GM23338 (cell line): ENCODE data around the gene CHD2. TPM values are rescaled to one million over a fixed set of nuclear protein-coding genes. Genes with fewer than 3 reads are reported as not detected.

ENCODE experiments used
- ATAC-seq: fragments of 200-7000 bp; cut with Tn5 transposase; 3 replicates; pipeline ENCODE4 v1.9.1; 2020
- DNase-seq: peaks from one replicate; pipeline ENCODE4 v3.0.0-alpha.2; 2015; ENCODE audit warnings: low spot score
- H2AFZ ChIP-seq: fragments of 200-600 bp; sonication (generic); 2 replicates; pipeline ENCODE4 v1.8.0; 2016; ENCODE audit warnings: antibody characterized with exemption, mild to moderate bottlenecking, moderate library complexity
- H3F3A ChIP-seq: fragments of 200-600 bp; sonication (generic); replicated peaks from 2 replicates; pipeline ENCODE4 v1.8.0; 2017; ENCODE audit warnings: antibody characterized with exemption, mixed run types, low read depth
- H3K27ac ChIP-seq: fragments of 200-600 bp; sonication (generic); 2 replicates; pipeline ENCODE4 v1.6.1; 2016; ENCODE audit warnings: low read depth
- H3K27me3 ChIP-seq: fragments of 200-600 bp; sonication (generic); 2 replicates; pipeline ENCODE4 v1.8.0; 2016; ENCODE audit warnings: mild to moderate bottlenecking, mixed run types, moderate library complexity; ENCODE audit not compliant: insufficient read depth
- H3K36me3 ChIP-seq: fragments of 200-600 bp; sonication (generic); 2 replicates; pipeline ENCODE4 v1.8.0; 2016; ENCODE audit warnings: mild to moderate bottlenecking; ENCODE audit not compliant: insufficient read depth
- H3K4me1 ChIP-seq: fragments of 200-600 bp; sonication (generic); 2 replicates; pipeline ENCODE4 v1.8.0; 2016; ENCODE audit warnings: mild to moderate bottlenecking, moderate library complexity; ENCODE audit not compliant: insufficient read depth
- H3K4me2 ChIP-seq: fragments of 200-600 bp; sonication (generic); 2 replicates; pipeline ENCODE4 v1.7.1; 2017; ENCODE audit warnings: mixed run types
- H3K4me3 ChIP-seq: fragments of 200-600 bp; sonication (generic); 2 replicates; pipeline ENCODE4 v1.6.1; 2016; ENCODE audit warnings: mixed run types
- H3K79me2 ChIP-seq: fragments of 200-600 bp; sonication (generic); replicated peaks from 2 replicates; pipeline ENCODE4 v1.8.0; 2017; ENCODE audit warnings: mild to moderate bottlenecking; ENCODE audit not compliant: insufficient read depth
- H3K9me2 ChIP-seq: fragments of 200-600 bp; sonication (generic); 2 replicates; pipeline ENCODE4 v1.8.0; 2017; ENCODE audit not compliant: insufficient read depth
- H4K20me1 ChIP-seq: fragments of 200-600 bp; sonication (generic); replicated peaks from 2 replicates; pipeline ENCODE4 v1.8.0; 2017; ENCODE audit warnings: mild to moderate bottlenecking; ENCODE audit not compliant: insufficient read depth
- H3K27ac Mint-ChIP-seq: 2 replicates; pipeline ENCODE4 v1.8.0; 2020; ENCODE audit warnings: inconsistent platforms, mild to moderate bottlenecking, moderate library complexity, mixed read lengths
- H3K27me3 Mint-ChIP-seq: 3 replicates; pipeline ENCODE4 v1.8.0; 2022; ENCODE audit warnings: low read depth, mild to moderate bottlenecking, moderate library complexity, mixed read lengths, inconsistent platforms; ENCODE audit not compliant: insufficient read depth, poor library complexity
- H3K36me3 Mint-ChIP-seq: 3 replicates; pipeline ENCODE4 v1.8.0; 2021; ENCODE audit warnings: low read depth, mild to moderate bottlenecking, inconsistent platforms, moderate library complexity, mixed read lengths
- H3K4me1 Mint-ChIP-seq: 3 replicates; pipeline ENCODE4 v1.8.0; 2020; ENCODE audit warnings: mild to moderate bottlenecking, inconsistent platforms, mixed read lengths
- H3K4me3 Mint-ChIP-seq: 3 replicates; pipeline ENCODE4 v1.8.0; 2021; ENCODE audit warnings: moderate library complexity, mild to moderate bottlenecking, inconsistent platforms, mixed read lengths
- H3K9me3 Mint-ChIP-seq: 3 replicates; pipeline ENCODE4 v1.8.0; 2020; ENCODE audit warnings: moderate library complexity, mild to moderate bottlenecking, inconsistent platforms, mixed read lengths
- CREB1 ChIP-seq: fragments of 250-450 bp; sonication (Bioruptor Pico); IDR thresholded peaks from 2 replicates; pipeline ENCODE4 v1.5.0; 2020; ENCODE audit warnings: low read depth, mild to moderate bottlenecking, moderate library complexity
- CTCF ChIP-seq, 2 experiments: fragments of 200-600 bp in 1 of 2; sonication (generic) in 1 of 2; conservative IDR thresholded peaks; 2 replicates each; pipeline versions ENCODE4 v1.5.1 to v1.6.1; 2016 to 2017; ENCODE audit warnings: antibody characterized with exemption in 2 of 2, low read depth in 2 of 2, mild to moderate bottlenecking in 2 of 2, moderate library complexity in 1 of 2
- ETS1 ChIP-seq: IDR thresholded peaks from 2 replicates; pipeline ENCODE4 v1.6.1; 2016; ENCODE audit warnings: antibody characterized with exemption
- EZH2 ChIP-seq: fragments of 200-600 bp; sonication (generic); IDR thresholded peaks from one replicate; pipeline ENCODE4 v1.8.0; 2017; ENCODE audit warnings: antibody characterized with exemption, mild to moderate bottlenecking, low read depth; ENCODE audit not compliant: unreplicated experiment
- EZH2phosphoT487 ChIP-seq: fragments of 200-600 bp; sonication (generic); IDR thresholded peaks from one replicate; pipeline ENCODE4 v1.8.1; 2018; ENCODE audit warnings: antibody characterized with exemption; ENCODE audit not compliant: unreplicated experiment
- JUNB ChIP-seq: IDR thresholded peaks from one replicate; pipeline ENCODE4 v1.6.1; 2016; ENCODE audit warnings: antibody characterized with exemption; ENCODE audit not compliant: unreplicated experiment
- NANOG ChIP-seq: IDR thresholded peaks from 2 replicates; pipeline ENCODE4 v1.6.1; 2016; ENCODE audit warnings: antibody characterized with exemption, borderline replicate concordance
- POLR2AphosphoS5 ChIP-seq: IDR thresholded peaks from 2 replicates; pipeline ENCODE4 v1.6.1; 2016; ENCODE audit warnings: antibody characterized with exemption, low read depth
- STAT1 ChIP-seq: IDR thresholded peaks from one replicate; pipeline ENCODE4 v1.6.1; 2016; ENCODE audit warnings: antibody characterized with exemption; ENCODE audit not compliant: unreplicated experiment
- ZNF114 ChIP-seq: fragments of 250-450 bp; sonication (Bioruptor Pico); IDR thresholded peaks from 2 replicates; pipeline ENCODE4 v1.5.0; 2020; ENCODE audit warnings: mild to moderate bottlenecking, moderate library complexity
- ZNF331 ChIP-seq: fragments of 250-450 bp; sonication (Bioruptor Pico); IDR thresholded peaks from 2 replicates; pipeline ENCODE4 v1.5.0; 2020; ENCODE audit warnings: low read depth, mild to moderate bottlenecking, moderate library complexity
- polyA plus RNA-seq: library from polyadenylated mRNA; unstranded; fragments of >200 nt; fragmentation: Nextera tagmentation; extraction: Ambion mirVana; gene quantifications from 2 replicates; pipeline ENCODE4 v1.2.1, GENCODE V29; 2016
- total RNA-seq: library from RNA; depleted of rRNA; stranded (reverse); fragments of >200 nt; shearing (Covaris generic); gene quantifications from 2 replicates; pipeline ENCODE4 v1.2.3, GENCODE V29; 2014
- TF ChIP-seq, protein P1 (sequence below): fragments of 250-450 bp; sonication (Bioruptor Pico); IDR thresholded peaks from 2 replicates; pipeline ENCODE4 v1.5.0; 2020; ENCODE audit warnings: mild to moderate bottlenecking, moderate library complexity
- TF ChIP-seq, protein P2 (sequence below): IDR thresholded peaks from one replicate; pipeline ENCODE4 v1.6.1; 2018; ENCODE audit warnings: antibody characterized with exemption; ENCODE audit not compliant: unreplicated experiment

The CHD2 gene
- total and polyA plus RNA-seq, 2 experiments from 2014 or later, result 119 to 130 TPM

GRCh38 chr15:92958105-92958504, 58.0 kb downstream of the CHD2 start:
- peaks cover 84% of the 10 kb centered on the region for H3K36me3 Mint-ChIP-seq

More at GRCh38 chr15:92958105-92958504, 58.0 kb downstream of the CHD2 start:
- DNase-seq (no peak), ATAC-seq (no peak)
- H3K4me1 ChIP-seq, result no peaks in the 10 kb centered on the region
- H3K36me3 ChIP-seq, result peaks cover 51% of the 10 kb centered on the region
- H2AFZ ChIP-seq, result no peak overlapping the region
- Mint-ChIP-seq H3K4me3 (no peak overlapping the region), H3K9me3 (no peaks in the 10 kb centered on the region), H3K27me3 (no peaks in the 10 kb centered on the region), H3K4me1 (no peaks in the 10 kb centered on the region), H3K27ac (peak overlapping the region; percentile 82)
- no peak overlapping the region for H3K4me3 ChIP-seq
- H3K27me3 ChIP-seq, result no peaks in the 10 kb centered on the region
- H3K4me2 ChIP-seq, result no peak overlapping the region
- no peaks in the 10 kb centered on the region for H3F3A ChIP-seq
- peaks cover 80% of the 10 kb centered on the region for H3K79me2 ChIP-seq
- H3K27ac ChIP-seq, result no peak overlapping the region
- H4K20me1 ChIP-seq, result peaks cover 3% of the 10 kb centered on the region; the same call in 1 of the 2 replicates
- H3K9me2 ChIP-seq, result no peaks in the 10 kb centered on the region
- TF ChIP-seq EZH2phosphoT487 (no peak), POLR2AphosphoS5 (no peak), NANOG (no peak), ETS1 (no peak), ZNF331 (CRISPR knock-in tag) (no peak), CREB1 (CRISPR knock-in tag) (no peak), ZNF114 (no peak), CTCF (conservative IDR thresholded peaks at IDR 0.05; ENCODE audit: low read depth in 2 of 2) (no peak), EZH2 (no peak), JUNB (no peak), STAT1 (no peak)
- TF ChIP-seq, protein P1, sequence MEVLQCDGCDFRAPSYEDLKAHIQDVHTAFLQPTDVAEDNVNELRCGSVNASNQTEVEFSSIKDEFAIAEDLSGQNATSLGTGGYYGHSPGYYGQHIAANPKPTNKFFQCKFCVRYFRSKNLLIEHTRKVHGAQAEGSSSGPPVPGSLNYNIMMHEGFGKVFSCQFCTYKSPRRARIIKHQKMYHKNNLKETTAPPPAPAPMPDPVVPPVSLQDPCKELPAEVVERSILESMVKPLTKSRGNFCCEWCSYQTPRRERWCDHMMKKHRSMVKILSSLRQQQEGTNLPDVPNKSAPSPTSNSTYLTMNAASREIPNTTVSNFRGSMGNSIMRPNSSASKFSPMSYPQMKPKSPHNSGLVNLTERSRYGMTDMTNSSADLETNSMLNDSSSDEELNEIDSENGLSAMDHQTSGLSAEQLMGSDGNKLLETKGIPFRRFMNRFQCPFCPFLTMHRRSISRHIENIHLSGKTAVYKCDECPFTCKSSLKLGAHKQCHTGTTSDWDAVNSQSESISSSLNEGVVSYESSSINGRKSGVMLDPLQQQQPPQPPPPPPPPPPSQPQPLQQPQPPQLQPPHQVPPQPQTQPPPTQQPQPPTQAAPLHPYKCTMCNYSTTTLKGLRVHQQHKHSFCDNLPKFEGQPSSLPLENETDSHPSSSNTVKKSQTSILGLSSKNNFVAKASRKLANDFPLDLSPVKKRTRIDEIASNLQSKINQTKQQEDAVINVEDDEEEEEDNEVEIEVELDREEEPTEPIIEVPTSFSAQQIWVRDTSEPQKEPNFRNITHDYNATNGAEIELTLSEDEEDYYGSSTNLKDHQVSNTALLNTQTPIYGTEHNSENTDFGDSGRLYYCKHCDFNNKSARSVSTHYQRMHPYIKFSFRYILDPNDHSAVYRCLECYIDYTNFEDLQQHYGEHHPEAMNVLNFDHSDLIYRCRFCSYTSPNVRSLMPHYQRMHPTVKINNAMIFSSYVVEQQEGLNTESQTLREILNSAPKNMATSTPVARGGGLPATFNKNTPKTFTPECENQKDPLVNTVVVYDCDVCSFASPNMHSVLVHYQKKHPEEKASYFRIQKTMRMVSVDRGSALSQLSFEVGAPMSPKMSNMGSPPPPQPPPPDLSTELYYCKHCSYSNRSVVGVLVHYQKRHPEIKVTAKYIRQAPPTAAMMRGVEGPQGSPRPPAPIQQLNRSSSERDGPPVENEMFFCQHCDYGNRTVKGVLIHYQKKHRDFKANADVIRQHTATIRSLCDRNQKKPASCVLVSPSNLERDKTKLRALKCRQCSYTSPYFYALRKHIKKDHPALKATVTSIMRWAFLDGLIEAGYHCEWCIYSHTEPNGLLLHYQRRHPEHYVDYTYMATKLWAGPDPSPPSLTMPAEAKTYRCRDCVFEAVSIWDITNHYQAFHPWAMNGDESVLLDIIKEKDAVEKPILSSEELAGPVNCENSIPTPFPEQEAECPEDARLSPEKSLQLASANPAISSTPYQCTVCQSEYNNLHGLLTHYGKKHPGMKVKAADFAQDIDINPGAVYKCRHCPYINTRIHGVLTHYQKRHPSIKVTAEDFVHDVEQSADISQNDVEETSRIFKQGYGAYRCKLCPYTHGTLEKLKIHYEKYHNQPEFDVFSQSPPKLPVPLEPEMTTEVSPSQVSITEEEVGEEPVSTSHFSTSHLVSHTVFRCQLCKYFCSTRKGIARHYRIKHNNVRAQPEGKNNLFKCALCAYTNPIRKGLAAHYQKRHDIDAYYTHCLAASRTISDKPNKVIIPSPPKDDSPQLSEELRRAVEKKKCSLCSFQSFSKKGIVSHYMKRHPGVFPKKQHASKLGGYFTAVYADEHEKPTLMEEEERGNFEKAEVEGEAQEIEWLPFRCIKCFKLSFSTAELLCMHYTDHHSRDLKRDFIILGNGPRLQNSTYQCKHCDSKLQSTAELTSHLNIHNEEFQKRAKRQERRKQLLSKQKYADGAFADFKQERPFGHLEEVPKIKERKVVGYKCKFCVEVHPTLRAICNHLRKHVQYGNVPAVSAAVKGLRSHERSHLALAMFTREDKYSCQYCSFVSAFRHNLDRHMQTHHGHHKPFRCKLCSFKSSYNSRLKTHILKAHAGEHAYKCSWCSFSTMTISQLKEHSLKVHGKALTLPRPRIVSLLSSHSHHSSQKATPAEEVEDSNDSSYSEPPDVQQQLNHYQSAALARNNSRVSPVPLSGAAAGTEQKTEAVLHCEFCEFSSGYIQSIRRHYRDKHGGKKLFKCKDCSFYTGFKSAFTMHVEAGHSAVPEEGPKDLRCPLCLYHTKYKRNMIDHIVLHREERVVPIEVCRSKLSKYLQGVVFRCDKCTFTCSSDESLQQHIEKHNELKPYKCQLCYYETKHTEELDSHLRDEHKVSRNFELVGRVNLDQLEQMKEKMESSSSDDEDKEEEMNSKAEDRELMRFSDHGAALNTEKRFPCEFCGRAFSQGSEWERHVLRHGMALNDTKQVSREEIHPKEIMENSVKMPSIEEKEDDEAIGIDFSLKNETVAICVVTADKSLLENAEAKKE (CRISPR knock-in tag), result no peak
- TF ChIP-seq, protein P2, sequence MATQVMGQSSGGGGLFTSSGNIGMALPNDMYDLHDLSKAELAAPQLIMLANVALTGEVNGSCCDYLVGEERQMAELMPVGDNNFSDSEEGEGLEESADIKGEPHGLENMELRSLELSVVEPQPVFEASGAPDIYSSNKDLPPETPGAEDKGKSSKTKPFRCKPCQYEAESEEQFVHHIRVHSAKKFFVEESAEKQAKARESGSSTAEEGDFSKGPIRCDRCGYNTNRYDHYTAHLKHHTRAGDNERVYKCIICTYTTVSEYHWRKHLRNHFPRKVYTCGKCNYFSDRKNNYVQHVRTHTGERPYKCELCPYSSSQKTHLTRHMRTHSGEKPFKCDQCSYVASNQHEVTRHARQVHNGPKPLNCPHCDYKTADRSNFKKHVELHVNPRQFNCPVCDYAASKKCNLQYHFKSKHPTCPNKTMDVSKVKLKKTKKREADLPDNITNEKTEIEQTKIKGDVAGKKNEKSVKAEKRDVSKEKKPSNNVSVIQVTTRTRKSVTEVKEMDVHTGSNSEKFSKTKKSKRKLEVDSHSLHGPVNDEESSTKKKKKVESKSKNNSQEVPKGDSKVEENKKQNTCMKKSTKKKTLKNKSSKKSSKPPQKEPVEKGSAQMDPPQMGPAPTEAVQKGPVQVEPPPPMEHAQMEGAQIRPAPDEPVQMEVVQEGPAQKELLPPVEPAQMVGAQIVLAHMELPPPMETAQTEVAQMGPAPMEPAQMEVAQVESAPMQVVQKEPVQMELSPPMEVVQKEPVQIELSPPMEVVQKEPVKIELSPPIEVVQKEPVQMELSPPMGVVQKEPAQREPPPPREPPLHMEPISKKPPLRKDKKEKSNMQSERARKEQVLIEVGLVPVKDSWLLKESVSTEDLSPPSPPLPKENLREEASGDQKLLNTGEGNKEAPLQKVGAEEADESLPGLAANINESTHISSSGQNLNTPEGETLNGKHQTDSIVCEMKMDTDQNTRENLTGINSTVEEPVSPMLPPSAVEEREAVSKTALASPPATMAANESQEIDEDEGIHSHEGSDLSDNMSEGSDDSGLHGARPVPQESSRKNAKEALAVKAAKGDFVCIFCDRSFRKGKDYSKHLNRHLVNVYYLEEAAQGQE, result no peak
